ENCODE results near the gene MYDGF.

DNA sequence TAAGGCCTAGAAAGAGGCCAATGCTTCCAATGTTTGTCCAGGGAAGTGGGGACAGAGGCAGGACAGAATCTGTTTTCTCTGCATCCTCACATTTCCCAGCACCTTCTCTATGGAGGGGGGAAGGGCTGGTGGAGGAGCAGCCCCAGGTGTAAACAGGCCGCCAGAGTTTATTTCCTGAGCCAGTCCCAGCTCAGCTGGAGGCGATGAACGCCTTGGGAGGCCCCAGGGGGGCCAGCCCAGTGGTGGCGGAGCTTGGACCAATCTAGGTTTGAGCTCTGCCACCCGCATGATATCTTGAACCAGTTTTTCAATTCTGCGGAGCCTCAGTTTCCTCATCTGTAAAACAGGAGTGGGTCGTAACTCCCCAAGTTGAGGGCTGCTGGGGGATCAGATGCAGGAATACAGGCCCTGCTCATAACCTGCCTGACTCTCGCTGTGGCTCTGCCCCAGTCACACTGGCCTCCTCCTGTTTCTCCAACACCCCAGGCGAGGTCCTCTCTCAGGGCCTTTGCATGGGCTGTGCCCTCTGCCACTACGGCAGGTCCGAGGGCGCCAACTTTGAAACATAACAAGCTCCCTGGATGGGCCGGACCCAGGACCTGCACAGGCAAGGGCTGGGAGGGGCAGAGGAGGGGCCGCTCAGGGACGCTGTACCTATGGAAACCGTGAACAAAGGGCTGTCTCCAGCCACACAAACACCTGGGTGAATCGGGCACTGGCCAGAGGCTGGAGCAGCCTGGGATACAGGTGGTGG, 29.7 kb downstream of the MYDGF start:
- TF ChIP-seq GATA3 (IDR thresholded peaks at IDR 0.05; ENCODE audit: low read depth, low read length) (no peak), GATA2 (IDR thresholded peaks at IDR 0.05; ENCODE audit: low read depth, low read length) (no peak)
